ENCODE results near the gene PIM3.

PIM3 gene

GRCh38 chr22:49943771-49944398 is 16.7 kb upstream of the PIM3 start:
- no peak for DNase-seq

DNA sequence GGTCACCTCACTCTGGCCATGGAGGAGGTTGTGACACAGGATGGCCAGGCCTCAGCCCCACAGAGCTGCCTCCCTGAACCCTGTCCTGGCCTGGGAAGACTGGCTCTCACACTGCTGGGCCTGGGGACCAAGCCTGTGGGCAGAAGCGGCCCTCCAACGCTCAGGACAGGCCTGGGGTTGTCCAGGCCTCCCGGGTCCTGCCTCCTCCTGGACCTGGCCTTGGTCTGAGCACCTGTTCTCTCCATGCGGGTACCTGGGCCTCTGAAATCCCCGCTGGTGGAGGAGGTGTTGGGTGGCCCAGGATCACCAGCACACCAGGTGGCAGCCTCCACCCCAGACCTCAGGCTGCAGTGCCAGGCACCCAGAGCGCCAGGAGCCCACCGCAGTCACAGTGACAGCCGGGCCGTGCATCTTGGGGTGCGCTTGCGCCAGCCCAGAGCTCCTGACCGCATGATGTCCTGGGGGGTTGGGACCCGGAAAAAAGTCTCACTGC is 16.1 kb upstream of the PIM3 start:
- no peak for DNase-seq

DNA sequence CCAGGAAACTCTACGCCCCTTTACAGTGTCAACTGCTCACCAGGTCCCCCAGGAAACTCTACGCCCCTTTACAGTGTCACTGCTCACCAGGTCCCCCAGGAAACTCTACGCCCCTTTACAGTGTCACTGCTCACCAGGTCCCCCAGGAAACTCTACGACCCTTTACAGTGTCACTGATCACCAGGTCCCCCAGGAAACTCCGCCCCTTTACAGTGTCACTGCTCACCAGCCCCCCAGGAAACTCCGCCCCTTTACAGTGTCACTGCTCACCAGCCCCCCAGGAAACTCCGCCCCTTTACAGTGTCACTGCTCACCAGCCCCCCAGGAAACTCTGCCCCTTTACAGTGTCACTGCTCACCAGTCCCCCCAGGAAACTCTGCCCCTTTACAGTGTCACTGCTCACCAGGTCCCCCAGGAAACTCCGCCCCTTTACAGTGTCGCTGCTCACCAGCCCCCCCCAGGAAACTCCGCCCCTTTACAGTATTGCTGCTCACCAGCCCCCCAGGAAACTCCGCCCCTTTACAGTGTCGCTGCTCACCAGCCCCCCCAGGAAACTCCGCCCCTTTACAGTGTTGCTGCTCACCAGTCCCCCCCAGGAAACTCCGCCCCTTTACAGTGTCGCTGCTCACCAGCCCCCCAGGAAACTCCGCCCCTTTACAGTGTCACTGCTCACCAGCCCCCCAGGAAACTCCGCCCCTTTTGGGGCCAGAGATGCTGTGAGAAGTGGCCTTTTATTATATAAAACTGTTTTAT is 15.4 kb upstream of the PIM3 start:
- DNase-seq = peak; percentile 48

DNA sequence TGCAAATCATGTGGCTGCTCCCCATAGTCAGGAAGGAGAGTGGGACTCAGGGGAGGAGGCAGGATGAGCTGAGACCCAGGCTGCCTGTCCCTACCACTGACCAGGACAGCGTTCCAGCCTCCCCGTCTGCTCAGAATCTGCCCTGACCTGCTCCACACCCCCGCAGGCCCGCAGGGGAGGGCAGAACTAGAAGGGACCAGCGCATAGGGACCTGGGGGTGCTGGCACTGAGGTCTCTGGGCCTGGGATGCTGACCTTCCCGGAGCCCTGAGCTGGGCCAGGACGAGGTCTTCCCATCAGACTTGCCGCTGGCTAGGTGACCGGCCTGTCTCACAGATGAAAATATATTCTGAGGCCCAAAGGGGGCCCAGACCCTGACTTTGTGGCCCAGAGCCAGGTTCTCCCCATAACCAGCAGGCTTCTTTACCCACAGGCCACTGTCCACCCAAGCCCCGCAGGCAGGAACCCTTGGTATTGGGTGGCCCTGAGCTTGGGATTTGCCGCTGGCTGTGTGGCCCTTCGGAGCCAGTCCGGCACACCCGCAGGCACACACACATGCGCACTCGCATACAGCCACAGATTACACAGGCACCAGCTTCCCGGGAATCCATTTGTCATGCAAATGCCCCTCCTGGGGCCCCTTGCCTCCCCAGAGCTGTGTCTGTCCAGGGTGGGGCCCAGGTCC is 13.8 kb upstream of the PIM3 start:
- DNase-seq = no peak

DNA sequence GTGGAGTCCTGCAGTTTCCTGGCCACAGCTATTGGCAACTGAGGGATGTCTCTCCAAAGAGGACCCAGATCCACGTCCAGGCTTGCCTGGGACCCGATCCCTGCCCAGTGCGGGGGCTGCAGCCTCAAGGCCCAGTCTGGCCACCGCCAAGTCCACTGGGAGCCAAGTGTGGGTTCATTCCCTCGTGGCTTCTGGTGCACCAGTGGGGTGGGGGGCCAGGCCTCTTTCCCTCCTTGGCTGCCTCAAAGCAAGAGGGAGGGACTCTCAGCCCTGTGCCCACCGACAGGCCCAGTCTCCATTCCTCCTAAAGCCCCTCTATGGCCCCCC is 13.3 kb upstream of the PIM3 start:
- no peak for DNase-seq

- no peak for DNase-seq
Observed at GRCh38 chr22:49948116-49948957, 12.2 kb upstream of the PIM3 start.

DNA sequence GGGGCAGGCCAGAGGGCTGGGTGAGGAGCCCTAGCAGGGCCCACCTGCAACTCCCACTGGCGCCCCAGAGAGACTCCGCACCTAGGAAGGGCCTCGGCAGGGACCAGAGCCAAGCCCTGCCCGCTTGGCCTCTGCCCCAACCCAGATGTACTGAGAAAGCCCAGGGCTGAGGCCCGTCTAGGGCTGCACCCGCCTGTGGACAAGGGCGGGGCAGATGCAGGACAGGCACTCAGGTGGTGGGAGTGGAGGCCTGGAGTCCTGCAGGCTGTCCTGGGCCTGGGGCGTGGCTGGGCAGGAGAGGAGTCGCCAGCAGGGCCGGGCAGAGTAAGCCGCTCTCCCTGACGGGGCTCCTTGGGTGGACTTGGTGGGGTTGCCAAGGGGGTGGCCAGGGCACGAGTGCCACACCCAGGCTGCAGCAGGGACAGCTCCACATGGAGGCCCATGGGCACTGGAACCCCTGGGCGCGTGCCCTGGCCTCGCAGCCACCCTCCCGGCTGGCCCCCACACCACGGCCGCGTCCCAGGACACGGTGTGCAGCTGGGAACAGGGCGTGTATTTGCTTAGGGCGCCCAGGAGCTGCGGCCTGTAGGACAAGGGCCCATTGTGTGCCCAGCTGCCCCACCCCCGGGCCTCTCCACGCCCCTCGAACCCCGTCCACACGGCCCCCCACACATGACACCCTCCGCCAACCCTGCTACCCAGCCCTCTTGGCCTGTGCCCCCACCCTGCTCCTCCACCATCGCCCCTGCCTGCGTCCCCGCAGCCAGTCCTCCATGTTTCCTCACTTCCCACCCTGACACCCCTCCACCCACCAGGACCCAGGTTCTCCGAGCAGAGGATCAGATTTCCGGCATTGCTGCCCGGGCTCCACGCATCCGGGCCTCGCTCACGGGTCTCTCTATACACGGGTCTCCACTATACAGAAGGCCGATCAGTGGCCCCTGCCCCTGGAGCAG is 11.3 kb upstream of the PIM3 start:
- no peak for DNase-seq

- no peak for DNase-seq
Observed at GRCh38 chr22:49949914-49950292, 10.7 kb upstream of the PIM3 start.

GRCh38 chr22:49950396-49950994 is 10.1 kb upstream of the PIM3 start:
- DNase-seq = no peak

DNA sequence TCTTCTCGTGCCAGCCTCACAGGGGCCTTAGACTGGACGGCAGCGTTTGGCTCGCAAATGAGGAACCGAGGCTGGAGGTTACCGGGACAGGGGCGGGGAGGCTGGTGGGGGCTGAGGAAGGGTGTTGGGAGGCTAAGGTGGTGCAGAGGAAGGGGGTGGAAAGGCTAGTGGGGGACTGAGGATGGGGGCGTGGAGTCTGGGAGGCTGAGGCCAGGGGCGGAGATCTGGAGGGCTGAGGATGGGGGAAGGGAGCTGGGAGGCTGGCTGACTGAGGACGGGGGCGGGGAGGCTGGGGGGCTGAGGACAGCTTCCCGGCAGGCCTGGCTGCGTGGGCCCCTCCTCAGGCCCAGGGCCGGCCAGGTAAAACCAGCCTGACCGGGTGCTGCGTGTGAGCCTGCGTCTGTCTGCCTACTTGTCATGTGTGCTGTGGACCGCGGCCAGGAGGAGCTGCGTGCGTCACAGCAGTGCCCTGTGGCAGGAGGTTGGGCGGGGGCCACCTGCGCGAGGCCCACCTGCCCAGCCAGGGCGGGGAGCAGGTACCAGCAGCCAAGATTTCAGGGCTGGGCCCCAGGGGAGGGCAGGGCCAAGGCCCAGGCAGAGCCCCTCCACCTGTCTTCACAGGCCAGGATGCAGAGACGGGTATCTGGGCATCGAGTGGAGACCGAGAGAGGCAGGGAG is 9.4 kb upstream of the PIM3 start:
- DNase-seq = no peak

GRCh38 chr22:49951678-49951985 is 8.9 kb upstream of the PIM3 start:
- no peak for DNase-seq

- DNase-seq = no peak
Observed at GRCh38 chr22:49951986-49952896, 8.3 kb upstream of the PIM3 start.

DNA sequence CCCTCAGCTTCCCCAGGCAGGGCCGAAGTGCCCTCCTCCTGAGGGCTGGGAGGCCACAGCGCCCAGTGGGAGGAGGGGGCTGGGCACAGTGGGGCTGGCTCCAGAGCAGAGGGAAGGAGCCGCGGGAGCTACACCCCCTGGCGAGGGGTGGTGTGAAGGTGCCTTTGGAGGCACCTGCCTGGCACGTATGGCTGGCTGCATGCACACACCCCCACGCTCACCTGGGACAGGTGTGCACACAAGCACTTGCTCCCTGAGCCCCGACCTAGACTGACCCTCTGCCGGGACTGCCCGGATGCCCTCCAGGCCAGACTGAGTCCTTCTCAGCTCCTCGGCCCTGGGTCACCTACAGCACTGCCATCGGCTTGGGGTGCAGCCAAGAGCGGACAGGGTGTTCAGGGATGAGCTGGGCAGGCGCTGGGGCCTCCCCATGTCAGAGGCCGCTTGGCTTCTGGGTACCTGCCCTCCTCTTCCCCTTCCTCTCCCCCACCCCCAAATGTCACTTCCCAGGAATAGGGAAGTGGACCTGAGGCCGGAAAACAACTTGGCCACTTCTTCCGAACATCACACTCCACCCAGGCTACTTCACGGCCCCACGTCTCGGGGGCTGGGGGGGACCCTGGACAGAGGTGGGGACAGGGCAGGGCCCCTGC is 7.4 kb upstream of the PIM3 start:
- DNase-seq = no peak

DNA sequence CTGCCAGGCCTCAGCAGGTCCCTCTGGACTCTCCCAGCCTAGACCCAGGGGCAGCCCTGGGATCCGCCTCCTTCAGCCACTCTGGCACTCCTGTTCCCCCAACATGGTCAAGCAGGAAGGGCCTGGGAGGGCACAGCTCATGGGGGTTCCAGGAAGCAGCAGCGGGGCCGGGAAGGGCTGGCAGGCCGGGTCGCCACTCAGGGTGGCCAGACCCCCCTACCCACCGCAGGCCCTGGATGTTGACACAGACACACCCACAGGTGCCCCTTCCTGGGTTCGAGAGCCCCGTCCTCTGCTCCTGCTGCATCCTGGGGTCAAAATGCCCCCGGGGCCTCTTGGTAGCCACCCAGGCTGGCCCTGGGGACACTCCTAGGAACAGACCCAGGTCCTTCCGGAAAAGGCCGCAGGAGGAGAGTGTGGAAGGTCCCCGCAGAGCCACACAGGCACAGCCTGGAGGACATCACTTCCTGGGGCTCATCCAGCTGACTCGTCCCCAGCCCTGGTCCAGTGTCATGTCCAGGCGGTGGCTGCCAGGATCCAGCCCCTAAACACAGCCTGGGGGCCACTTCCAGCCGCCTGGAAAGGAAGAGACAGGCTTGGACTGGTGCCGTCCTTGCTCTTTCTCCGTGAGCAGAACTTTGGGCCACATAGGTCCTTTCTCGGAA is 6.8 kb upstream of the PIM3 start:
- no peak for DNase-seq

GRCh38 chr22:49954354-49954753 is 6.2 kb upstream of the PIM3 start:
- no peak for DNase-seq

DNA sequence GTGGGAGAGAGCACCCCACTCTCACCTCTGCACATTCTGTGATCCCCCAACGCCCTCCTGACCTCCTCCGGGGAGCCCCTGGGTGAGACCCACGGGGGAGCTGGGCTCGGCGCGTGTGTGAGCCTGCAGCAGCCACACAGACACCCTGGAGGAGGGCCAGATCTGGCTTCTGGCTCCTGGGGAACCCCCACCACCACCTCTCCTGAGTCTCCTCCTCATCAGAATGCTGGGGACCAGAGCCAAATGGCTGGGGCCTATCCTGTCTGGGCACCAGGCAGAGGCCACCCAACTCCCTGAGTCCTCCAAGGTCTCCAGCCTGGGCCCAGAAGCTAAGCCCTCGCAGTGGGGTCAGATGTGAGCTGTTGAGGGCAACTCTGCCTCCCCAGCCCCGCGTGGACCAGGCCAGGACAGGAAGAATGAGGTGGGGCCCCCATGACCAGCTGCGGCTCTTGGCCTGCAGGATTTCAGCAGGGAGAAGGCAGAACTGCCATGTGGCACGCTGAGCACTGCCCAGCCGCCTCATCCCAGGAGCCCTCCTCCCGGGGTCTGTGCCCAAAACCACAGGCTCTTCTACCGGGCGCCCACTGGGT is 5.5 kb upstream of the PIM3 start:
- no peak for DNase-seq

DNA sequence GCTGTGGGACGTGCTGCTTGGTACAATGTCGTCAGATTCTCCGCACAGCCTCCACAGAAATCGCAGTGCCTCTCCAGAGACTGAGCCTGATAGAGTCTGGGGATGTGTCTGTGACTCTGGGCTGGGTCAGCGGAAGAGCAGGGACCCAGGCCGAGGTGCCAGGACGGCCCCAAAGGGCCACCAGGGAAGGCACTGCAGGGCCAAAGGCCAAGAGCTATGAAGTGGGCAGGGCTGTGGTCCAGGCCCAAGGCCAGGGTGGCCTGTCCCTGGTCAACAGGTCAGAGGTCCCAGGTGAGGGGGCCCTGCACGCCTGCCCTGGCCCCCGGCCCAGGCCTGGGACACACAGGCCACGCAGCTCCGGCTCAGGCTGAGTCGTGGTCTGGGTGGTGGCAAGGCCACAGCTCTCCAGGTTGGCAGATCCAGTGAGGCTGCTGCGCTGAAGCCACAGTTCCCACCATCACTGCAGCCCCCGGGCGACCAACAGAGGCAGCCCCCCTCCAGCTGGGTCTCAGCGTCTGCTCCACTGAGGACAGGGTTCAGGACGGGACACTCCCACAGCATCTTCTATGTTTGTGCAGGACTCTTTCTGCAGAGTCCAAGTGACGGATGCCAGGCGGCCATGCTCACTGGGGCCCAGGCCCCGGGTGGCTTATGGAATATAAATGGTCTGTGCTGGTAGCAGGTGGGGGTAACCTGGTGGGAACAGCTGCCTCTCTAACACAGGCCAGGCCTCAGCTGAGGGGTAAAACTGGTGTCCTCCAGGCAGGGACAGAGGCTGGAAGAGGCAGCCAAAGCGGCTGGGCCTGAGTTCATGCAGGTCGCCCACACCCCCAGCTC is 4.8 kb upstream of the PIM3 start:
- DNase-seq = no peak

GRCh38 chr22:49956418-49956770 is 4.2 kb upstream of the PIM3 start:
- no peak for DNase-seq

All from activated naive CD4-positive, alpha-beta T cell treated with Interleukin-2 at 50 U/mL for 16 hours (primary cell).